Panc1 (cell line): ENCODE measurements around the gene P2RY11. TPM values are rescaled to one million over a fixed set of nuclear protein-coding genes. Genes with fewer than 3 reads are reported as not detected.

ENCODE experiments used
- ATAC-seq: fragments of 200-7000 bp; cut with Tn5 transposase; 2 replicates; pipeline ENCODE4 v1.9.1; 2020; ENCODE audit warnings: mild to moderate bottlenecking, moderate library complexity
- BruUV-seq: library from RNA; stranded (reverse); fragments of 400-500 nt; replicated peaks from 2 replicates; lab custom pipeline; 2021; lab: Mats Ljungman, UMichigan
- CTCF ChIA-PET: fragments of 300-600 bp; sonication (Branson Sonifier 250); formaldehyde crosslinking; loops from one replicate; lab custom pipeline; 2022; ENCODE audit warnings: antibody characterized with exemption; lab: Charles Lee
- POLR2A ChIA-PET: fragments of 300-600 bp; sonication (Branson Sonifier 250); formaldehyde crosslinking; loops from one replicate; lab custom pipeline; 2022; ENCODE audit warnings: antibody characterized with exemption; lab: Charles Lee
- DNase-seq: peaks from one replicate; pipeline ENCODE4 v3.0.0-alpha.2; 2010; ENCODE audit warnings: low read depth, low spot score
- H3K27ac ChIP-seq: 2 replicates; pipeline ENCODE4 v1.5.1; 2011; ENCODE audit warnings: mild to moderate bottlenecking, low read length, inconsistent platforms
- H3K27me3 ChIP-seq: fragments of 200-500 bp; sonication (Bioruptor generic); 2 replicates; pipeline ENCODE4 v1.6.0; 2014; ENCODE audit warnings: low read length, inconsistent platforms; ENCODE audit not compliant: control insufficient read depth, insufficient read depth
- H3K36me3 ChIP-seq: fragments of 200-500 bp; sonication (Bioruptor generic); 2 replicates; pipeline ENCODE4 v1.5.1; 2014; ENCODE audit warnings: inconsistent platforms, mild to moderate bottlenecking, low read length, moderate library complexity; ENCODE audit not compliant: control insufficient read depth, insufficient read depth
- H3K4me1 ChIP-seq: 2 replicates; pipeline ENCODE4 v1.5.1; 2011; ENCODE audit warnings: inconsistent platforms, mild to moderate bottlenecking, low read length, moderate library complexity; ENCODE audit not compliant: control insufficient read depth, insufficient read depth
- H3K4me3 ChIP-seq, 2 experiments: 2 replicates each; pipeline ENCODE4 v1.5.1; 2011 to 2012; ENCODE audit warnings: low read depth in 2 of 2, low read length in 2 of 2, mild to moderate bottlenecking in 2 of 2, inconsistent platforms in 1 of 2, moderate library complexity in 1 of 2
- H3K9me3 ChIP-seq: fragments of 200-500 bp; sonication (Bioruptor generic); 2 replicates; pipeline ENCODE4 v1.5.1; 2014; ENCODE audit warnings: low read depth, mild to moderate bottlenecking, inconsistent platforms, low read length, moderate library complexity; ENCODE audit not compliant: control insufficient read depth, insufficient read depth
- POLR2AphosphoS5 ChIP-seq: IDR thresholded peaks from 2 replicates; pipeline ENCODE4 v1.6.1; 2012; ENCODE audit warnings: mild to moderate bottlenecking, low read depth, low read length, moderate library complexity
- SIN3A ChIP-seq: IDR thresholded peaks from 2 replicates; pipeline ENCODE4 v1.6.1; 2012; ENCODE audit warnings: low read depth, mild to moderate bottlenecking, low read length, moderate library complexity, borderline replicate concordance; ENCODE audit not compliant: insufficient read depth
- TCF7L2 ChIP-seq: IDR thresholded peaks from 2 replicates; pipeline ENCODE4 v1.6.1; 2011; ENCODE audit warnings: mild to moderate bottlenecking, low read depth, low read length, inconsistent platforms
- in situ Hi-C: cut with HindIII; loops from 2 replicates; pipeline ENCODE4 v1.10.0; 2016; ENCODE audit warnings: low sequenced_read_pairs, low pct_unique_long_range_greater_than_20kb
- intact Hi-C: fragments of 100-400 bp; cut with micrococcal nuclease; formaldehyde crosslinking; loops from one replicate; pipeline ENCODE4 v1.10.0; 2022; ENCODE audit not compliant: unreplicated experiment
- total RNA-seq: library from RNA; stranded (reverse); gene quantifications from one replicate; pipeline ENCODE4 v1.2.1, GENCODE V29; 2021; ENCODE audit not compliant: unreplicated experiment
- TF ChIP-seq, protein P1 (sequence below), 2 experiments: IDR thresholded peaks; 2 replicates each; pipeline ENCODE4 v1.6.1; 2011 to 2012; ENCODE audit warnings: low read depth in 2 of 2, control low read depth in 1 of 2, low read length in 1 of 2, mild to moderate bottlenecking in 1 of 2, moderate library complexity in 1 of 2; ENCODE audit not compliant: insufficient read depth in 1 of 2
- TF ChIP-seq, protein P2 (sequence below): fragments of 450-650 bp; IDR thresholded peaks from 2 replicates; pipeline ENCODE4 v1.5.1; 2017; ENCODE audit warnings: mild to moderate bottlenecking

Gene P2RY11
- total RNA-seq, 1 experiment from 2014 or later = 12.5 TPM

DNA sequence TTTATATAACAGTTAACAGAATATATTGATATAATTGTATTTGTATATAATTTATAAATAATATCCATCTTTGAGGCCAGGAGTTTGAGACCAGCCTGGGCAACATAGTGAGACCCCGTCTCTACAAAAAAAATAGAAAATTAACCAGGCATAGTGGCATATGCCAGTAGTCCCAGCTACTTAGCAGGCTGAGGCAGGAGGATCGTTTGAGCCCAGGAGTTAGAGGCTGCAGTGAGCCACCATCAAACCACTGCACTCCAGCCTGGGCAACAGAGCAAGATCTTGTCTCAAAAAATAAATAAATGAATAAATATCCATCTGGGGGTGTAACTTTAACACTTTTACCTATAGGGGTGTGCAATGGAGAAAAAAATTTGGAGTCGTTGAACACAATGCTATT is 26.7 kb upstream of the P2RY11 start:
- Histone ChIP-seq H3K4me3 (no peak overlapping the region), H3K9me3 (no peaks in the 10 kb centered on the region), H3K27ac (no peak overlapping the region), H3K36me3 (no peaks in the 10 kb centered on the region; the same call in 1 of the 2 replicates), H3K27me3 (no peaks in the 10 kb centered on the region), H3K4me1 (no peaks in the 10 kb centered on the region)
- TF ChIP-seq, protein P1, sequence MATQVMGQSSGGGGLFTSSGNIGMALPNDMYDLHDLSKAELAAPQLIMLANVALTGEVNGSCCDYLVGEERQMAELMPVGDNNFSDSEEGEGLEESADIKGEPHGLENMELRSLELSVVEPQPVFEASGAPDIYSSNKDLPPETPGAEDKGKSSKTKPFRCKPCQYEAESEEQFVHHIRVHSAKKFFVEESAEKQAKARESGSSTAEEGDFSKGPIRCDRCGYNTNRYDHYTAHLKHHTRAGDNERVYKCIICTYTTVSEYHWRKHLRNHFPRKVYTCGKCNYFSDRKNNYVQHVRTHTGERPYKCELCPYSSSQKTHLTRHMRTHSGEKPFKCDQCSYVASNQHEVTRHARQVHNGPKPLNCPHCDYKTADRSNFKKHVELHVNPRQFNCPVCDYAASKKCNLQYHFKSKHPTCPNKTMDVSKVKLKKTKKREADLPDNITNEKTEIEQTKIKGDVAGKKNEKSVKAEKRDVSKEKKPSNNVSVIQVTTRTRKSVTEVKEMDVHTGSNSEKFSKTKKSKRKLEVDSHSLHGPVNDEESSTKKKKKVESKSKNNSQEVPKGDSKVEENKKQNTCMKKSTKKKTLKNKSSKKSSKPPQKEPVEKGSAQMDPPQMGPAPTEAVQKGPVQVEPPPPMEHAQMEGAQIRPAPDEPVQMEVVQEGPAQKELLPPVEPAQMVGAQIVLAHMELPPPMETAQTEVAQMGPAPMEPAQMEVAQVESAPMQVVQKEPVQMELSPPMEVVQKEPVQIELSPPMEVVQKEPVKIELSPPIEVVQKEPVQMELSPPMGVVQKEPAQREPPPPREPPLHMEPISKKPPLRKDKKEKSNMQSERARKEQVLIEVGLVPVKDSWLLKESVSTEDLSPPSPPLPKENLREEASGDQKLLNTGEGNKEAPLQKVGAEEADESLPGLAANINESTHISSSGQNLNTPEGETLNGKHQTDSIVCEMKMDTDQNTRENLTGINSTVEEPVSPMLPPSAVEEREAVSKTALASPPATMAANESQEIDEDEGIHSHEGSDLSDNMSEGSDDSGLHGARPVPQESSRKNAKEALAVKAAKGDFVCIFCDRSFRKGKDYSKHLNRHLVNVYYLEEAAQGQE (IDR thresholded peaks at IDR 0.05; ENCODE audit: insufficient read depth in 1 of 2, low read depth in 2 of 2, low read length in 1 of 2) = no peak
- TF ChIP-seq SIN3A = no peak
- TF ChIP-seq, protein P2, sequence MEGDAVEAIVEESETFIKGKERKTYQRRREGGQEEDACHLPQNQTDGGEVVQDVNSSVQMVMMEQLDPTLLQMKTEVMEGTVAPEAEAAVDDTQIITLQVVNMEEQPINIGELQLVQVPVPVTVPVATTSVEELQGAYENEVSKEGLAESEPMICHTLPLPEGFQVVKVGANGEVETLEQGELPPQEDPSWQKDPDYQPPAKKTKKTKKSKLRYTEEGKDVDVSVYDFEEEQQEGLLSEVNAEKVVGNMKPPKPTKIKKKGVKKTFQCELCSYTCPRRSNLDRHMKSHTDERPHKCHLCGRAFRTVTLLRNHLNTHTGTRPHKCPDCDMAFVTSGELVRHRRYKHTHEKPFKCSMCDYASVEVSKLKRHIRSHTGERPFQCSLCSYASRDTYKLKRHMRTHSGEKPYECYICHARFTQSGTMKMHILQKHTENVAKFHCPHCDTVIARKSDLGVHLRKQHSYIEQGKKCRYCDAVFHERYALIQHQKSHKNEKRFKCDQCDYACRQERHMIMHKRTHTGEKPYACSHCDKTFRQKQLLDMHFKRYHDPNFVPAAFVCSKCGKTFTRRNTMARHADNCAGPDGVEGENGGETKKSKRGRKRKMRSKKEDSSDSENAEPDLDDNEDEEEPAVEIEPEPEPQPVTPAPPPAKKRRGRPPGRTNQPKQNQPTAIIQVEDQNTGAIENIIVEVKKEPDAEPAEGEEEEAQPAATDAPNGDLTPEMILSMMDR = no peak
- TF ChIP-seq POLR2AphosphoS5 = no peak
- TF ChIP-seq TCF7L2 = no peak
- ChIA-PET POLR2A (interaction anchor here (0.5 kb wide), 1 partner anchor 305 kb away, joined by 3 read pairs; no protein-coding TSS in a partner anchor), CTCF (no interaction called here)
- intact Hi-C loops (no loop called here), in situ Hi-C loops (no loop called here)
- BruUV-seq = no TSS peak
- no peak for ATAC-seq
- no peak for DNase-seq

- in situ Hi-C loops (no loop called here), intact Hi-C loops (no loop called here)
- H3K9me3 ChIP-seq = no peaks in the 10 kb centered on the region
- ATAC-seq = peak; percentile 89
- no peaks in the 10 kb centered on the region for H3K27me3 ChIP-seq
- no peaks in the 10 kb centered on the region; the same call in 1 of the 2 replicates for H3K36me3 ChIP-seq
- H3K4me3 ChIP-seq = peak within 1 kb of the TSS; percentile 78 to 80
- H3K27ac ChIP-seq = peak within 1 kb of the TSS; percentile 80
- H3K4me1 ChIP-seq = no peaks in the 10 kb centered on the region
- no peak for DNase-seq
- BruUV-seq = no TSS peak
- ChIA-PET POLR2A (no interaction called here), CTCF (no interaction called here)
- TF ChIP-seq POLR2AphosphoS5 (no peak), SIN3A (no peak), TCF7L2 (no peak)
- TF ChIP-seq, protein P1 (IDR thresholded peaks at IDR 0.05; ENCODE audit: insufficient read depth in 1 of 2, low read depth in 2 of 2, low read length in 1 of 2) = no peak
- TF ChIP-seq, protein P2 = no peak
Measured at GRCh38 chr19:10085641-10086590, 25.6 kb upstream of the P2RY11 start, which contains the start of gene SHFL. Gene SHFL, plus strand, starts transcription at chr19:10086317. Its CDS starts 111 bp downstream, at chr19:10086428.
